GM21619 (cell line): ENCODE results near the gene OPALIN.

Experiments used
- ATAC-seq: cut with Tn5 transposase; IDR thresholded peaks from one replicate; pipeline ENCODE4 v1.9.1; 2021; ENCODE audit not compliant: unreplicated experiment

OPALIN gene

GRCh38 chr10:96358851-96359540, at the start of gene OPALIN:
Gene OPALIN (minus strand): TSS chr10:96359002. CDS start chr10:96358896, 106 bp downstream.
- ATAC-seq: no peak

- ATAC-seq: no peak
These were observed 49.4 kb upstream of the OPALIN start for GRCh38 chr10:96408201-96408600.

DNA sequence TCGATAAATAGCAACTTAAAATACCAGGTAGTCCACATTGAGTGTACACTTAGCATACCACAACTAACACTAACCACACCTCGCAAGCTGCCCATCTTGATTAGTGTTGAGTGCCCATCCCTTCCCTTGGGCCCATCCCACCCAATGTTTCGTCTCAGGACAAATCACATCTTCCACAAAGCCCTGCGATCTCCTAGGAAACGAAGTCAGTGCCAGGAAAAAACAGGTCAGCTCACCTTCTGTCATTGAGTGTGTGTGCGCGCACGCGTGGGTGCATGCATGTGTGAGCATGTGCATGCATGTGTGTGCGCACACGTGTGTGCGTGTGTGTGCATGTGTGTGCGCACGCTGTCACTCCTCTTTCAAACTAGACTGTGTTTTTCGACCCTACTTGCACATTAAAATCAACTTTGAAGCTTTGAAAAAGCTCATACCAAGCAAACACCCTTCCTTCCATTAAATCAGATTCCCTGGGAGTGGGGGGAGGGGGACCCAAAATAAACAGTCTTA, 48.8 kb upstream of the OPALIN start:
- ATAC-seq: no peak

DNA sequence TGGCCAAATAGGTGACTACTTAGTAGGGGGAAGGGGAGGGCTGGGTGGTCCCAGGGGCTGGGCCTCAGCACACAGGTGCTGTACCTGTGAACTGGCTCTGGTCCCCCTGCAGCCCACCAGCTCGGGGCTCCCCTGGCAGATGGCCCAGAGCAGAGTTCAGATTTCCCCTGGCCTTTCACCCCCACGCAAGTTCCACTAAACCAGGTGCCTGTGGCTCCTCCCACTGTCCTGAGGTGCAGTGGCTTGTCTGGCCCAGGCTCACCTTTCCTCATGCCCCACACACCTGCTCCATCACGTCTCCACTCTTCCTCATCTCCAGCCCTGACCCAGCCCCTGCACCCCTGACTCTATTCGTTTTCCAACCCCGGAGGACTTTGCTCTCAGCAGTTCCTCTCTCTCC, 47.3 kb upstream of the OPALIN start:
- ATAC-seq: no peak

DNA sequence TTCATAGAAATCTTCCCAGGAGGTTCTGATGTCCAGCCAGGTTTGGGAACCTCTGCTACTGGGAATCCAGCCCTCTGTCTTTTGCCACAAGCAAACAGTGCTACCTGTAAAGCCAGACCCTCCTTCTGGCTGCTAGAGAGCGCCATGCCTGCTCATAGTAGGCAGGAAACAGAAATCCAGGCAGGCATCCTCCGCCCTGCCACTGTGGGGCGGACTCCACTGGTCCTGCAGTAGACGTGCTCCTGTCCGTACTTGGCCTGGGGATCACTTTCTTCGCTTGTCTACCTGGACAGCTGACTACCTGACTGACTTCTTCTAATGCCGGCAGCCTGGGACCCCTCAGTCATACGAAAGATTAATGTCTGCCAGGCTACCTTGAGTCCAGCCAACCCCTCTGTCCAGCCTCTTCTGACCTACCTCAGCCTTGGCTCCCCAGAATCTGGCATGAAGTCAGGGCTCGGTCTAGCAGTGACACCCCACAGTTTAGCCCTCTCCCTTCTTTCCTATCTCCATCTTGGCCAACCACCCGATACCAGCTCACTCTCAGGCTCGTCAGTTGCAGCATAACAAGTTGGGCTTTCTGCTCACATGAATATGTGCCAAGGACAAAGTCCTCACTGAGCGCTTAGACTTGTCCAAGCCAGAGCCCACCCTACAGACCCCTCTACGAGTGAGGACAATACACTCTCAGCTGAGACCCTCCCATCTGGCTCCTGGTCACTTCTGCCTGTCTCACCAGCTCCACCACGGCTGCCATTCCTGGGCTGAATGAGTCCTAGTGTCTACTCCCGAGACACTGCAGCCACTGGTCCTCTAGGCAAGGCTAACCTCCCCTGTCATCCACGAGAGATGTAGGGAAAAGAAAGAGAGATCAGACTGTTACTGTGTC, 43.9 kb upstream of the OPALIN start:
- no peak for ATAC-seq

DNA sequence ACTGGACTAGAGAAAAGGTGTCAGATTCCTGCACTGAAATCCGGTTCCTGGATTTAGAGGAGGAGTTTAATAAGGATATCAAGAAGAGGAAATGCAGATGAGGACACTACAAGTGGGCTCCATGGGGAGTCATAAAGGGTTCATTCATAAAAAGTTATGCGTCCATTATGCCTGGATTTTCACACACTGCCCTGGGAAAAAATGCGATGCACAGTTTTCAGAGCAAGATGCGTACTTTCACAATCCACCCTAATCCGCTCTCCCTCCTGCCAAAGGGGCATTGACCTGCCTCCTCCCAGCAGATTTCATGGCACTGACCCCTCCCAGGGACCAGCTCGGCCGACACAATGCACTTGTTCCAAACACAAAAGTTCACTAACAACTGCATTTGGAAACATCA, 42.2 kb upstream of the OPALIN start:
- ATAC-seq: no peak

DNA sequence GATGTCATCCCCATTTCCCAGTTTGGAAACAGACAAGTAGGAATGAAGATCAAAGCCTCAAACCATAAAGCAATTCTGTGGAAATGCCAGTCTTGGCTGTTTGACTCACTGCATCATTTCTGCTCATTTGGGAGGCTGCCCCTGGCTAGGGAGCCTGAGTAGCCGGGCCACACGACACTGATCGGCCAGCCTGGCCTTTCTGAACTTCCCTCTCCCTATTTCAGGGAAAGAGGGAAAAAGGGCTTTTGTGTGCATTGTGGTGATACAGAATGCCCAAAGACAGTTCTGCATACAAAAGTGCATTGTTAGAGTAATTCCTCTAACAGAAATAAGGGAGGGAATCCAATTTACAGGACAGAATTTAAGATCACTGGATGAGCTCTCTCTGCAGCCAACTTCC, 41.7 kb upstream of the OPALIN start:
- no peak for ATAC-seq

- ATAC-seq: no peak
These were observed 39.1 kb upstream of the OPALIN start for GRCh38 chr10:96397902-96398301.

DNA sequence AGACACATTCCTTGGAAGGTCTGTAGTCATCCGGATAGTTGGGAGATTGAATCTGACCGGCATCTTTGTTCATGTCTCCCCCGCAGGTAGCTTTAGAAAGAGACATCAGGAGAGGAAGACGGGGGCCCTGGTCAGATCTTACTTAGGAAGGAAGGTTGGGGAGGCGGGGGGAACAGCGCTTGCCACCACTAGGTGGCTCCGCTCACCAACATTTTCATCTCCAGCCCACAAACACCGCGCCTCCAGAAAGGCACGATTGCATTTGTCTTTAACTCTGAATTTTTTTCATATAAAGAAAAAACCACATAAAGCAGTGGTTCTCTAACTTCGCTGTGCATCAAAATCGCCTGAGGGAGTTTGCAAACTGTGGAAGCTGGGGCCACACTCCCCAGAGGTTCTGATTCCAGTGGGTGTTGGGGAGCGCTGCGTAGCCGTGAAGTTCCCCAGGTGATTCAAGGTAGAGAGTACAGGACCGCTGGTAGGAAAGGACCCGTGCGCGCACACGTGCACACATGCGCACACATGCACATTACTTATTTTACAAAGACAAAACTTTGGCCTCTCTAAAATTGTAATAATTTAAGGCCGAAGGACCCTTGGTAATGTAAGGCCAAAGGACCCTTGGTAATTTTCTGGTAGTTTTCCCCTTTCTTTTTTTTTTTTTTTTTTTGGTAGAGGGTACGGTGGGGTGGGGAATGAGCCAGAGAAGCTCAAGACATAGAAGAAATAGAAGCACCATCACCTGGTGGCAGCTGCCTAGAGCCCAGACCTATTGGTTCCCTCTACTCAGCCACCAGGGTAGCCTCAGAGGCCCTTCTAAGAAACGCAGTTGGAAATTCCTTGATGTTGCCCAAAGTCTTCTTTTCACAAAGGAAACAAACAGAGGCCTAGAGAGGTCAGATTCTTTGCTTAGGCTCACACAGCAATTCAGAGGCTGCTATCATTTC, 37.4 kb upstream of the OPALIN start:
- no peak for ATAC-seq

- no peak for ATAC-seq
These were observed 31.7 kb upstream of the OPALIN start for GRCh38 chr10:96390460-96390864.

GRCh38 chr10:96389785-96390184, 31.0 kb upstream of the OPALIN start:
- no peak for ATAC-seq

DNA sequence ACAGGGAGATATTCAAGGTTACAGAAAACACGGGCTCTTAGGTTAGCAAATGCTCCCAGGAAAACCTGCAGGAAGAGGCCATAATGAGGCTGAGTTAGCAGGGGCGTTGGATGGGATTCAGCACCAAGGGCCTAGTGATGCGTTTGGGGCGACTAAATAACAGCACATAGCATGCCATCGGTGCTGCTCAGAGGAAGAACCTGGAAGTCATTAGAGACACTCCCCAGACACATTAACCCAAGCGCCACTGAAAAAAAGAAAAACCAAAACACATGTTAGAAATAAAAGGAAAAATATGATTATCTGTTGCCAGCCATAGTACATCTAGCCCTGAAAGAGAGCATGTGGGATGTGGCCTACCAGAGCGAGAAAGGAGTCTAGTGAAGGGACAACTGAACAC, 28.8 kb upstream of the OPALIN start:
- ATAC-seq: no peak

DNA sequence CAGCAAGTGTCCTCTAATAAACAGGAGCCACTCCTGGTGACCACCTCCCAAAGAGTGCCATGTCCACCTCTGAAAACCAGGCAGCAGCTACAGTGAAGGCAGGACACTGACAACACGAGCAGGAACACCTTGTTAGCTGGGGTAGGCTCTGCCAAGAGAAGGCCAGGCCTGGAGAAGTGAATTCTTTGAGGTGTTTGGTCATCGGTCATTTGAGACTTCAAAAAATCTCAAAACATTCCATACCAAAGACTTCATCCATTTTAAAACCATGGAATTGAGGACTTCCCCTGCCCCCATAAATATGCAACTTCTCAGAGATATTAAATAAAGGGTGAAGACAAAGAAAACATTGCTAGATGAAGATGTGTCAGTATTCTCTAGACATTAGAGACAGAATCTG, 28.4 kb upstream of the OPALIN start:
- ATAC-seq: no peak

DNA sequence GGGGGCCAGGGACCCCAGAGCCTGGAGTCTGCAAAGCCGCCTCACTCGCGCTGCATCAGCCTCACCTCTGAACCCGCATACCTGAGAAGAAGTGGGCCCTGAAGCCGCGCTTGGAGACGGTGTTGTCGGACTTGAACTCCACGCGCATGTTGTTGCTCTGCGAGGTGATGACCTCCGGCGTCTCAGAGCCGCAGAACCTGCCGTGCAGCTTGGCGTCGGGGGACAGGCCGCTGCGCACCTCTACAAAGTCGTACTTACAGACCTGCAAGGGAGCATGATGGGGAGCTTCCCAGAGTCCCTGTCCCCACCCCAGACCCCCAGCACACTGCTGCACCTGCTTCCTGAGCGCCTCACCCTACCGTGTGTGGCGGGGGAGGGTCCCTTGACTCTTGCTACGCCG, 25.7 kb upstream of the OPALIN start:
- ATAC-seq: no peak

- no peak for ATAC-seq
These were observed 22.0 kb upstream of the OPALIN start for GRCh38 chr10:96380821-96381220.

- no peak for ATAC-seq
These were observed 21.0 kb upstream of the OPALIN start for GRCh38 chr10:96379758-96380157.

DNA sequence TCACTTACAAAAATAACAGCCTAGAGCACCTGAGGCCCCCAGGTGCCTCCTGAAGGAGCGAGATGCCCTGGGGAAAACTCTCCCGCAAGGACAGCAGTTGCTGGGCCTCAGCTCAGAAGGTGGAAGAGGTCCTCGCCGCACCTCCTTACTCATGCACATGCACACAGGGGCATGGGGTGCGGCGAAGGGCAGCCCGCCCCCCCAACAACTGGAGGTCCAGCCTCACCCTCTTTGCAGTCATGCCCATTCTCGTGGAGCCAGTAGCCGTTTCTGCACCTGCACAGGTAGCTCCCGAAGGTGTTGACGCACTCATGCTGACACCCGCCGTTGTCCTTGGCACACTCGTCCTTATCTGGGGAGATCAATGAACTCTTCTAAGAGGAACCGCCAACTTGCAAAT, 19.9 kb upstream of the OPALIN start:
- ATAC-seq: no peak

- ATAC-seq: no peak
These were observed 19.1 kb upstream of the OPALIN start for GRCh38 chr10:96377816-96378294.

GRCh38 chr10:96376483-96376882, 17.7 kb upstream of the OPALIN start:
- no peak for ATAC-seq

GRCh38 chr10:96374985-96375830, 16.4 kb upstream of the OPALIN start:
- peak; percentile 74 for ATAC-seq
